ENCODE measurements around the gene MCEE. TPM values are rescaled to one million over a fixed set of nuclear protein-coding genes. Genes with fewer than 3 reads are reported as not detected.

The MCEE gene
- total and polyA plus RNA-seq, 2 donors (not counting 3 experiments of a cell fraction or from before 2014, with no cell fraction given): 4.0 to 9.9 TPM

- dilution Hi-C loops (cut with MboI; ENCODE audit: extremely low pct_ligation_motif_present, low sequenced_read_pairs) (no loop called here), intact Hi-C loops (cut with micrococcal nuclease) (loop anchor here (2.0 to 5.0 kb wide), 2 partner anchors 121 to 176 kb away; partner anchors contain the start of gene ZNF638)
- no peak for TF ChIP-seq POLR2AphosphoS5 (IDR thresholded peaks at IDR 0.05; ENCODE audit: insufficient read depth, low read depth, low read length)
- no peak for TF ChIP-seq JUN (IDR thresholded peaks at IDR 0.05; ENCODE audit: borderline replicate concordance, insufficient read depth, insufficient read length, low read depth)
- TF ChIP-seq GATA2 (IDR thresholded peaks at IDR 0.05; ENCODE audit: insufficient read depth, insufficient read length, low read depth, low read length): no peak
- TF ChIP-seq MAX (IDR thresholded peaks at IDR 0.05; ENCODE audit: insufficient read depth, insufficient read length): no peak
- no peak for TF ChIP-seq EZH2 (IDR thresholded peaks at IDR 0.05; ENCODE audit: borderline replicate concordance, low read depth, low read length, severe bottlenecking)
- Histone ChIP-seq H3K27ac (ENCODE audit: insufficient read depth, low read depth, low read length) (no peak overlapping the region), H3K9me1 (replicated peaks; ENCODE audit: control insufficient read depth, extremely low read depth, insufficient read depth, low read length) (no peaks in the 10 kb centered on the region), H3K9me3 (replicated peaks; ENCODE audit: control insufficient read depth, insufficient read depth, low read length) (no peaks in the 10 kb centered on the region), H3K4me2 (ENCODE audit: insufficient read depth, low read length) (no peak overlapping the region), H3K27me3 (ENCODE audit: control insufficient read depth in 2 of 2, insufficient read depth in 2 of 2, low read length in 2 of 2) (peaks cover 0 to 7% of the 10 kb centered on the region in 2 experiments), H3K4me1 (ENCODE audit: control insufficient read depth, extremely low read depth, insufficient read depth, low read length) (no peaks in the 10 kb centered on the region), H3K4me3 (replicated peaks in 1 of 3; ENCODE audit: insufficient read depth in 1 of 3, low read depth in 1 of 3, low read length in 3 of 3) (no peak overlapping the region), H2AFZ (ENCODE audit: low read depth, low read length) (no peak overlapping the region), H3K9ac (replicated peaks; ENCODE audit: extremely low read depth, insufficient read depth, low read length) (no peak overlapping the region), H3K79me2 (ENCODE audit: control insufficient read depth, insufficient read depth, low read length) (no peaks in the 10 kb centered on the region), H4K20me1 (replicated peaks; ENCODE audit: control insufficient read depth, extremely low read depth, insufficient read depth, low read length) (no peaks in the 10 kb centered on the region), H3K36me3 (ENCODE audit: control insufficient read depth in 2 of 2, extremely low read depth in 1 of 2, insufficient read depth in 2 of 2, low read length in 2 of 2) (no peaks in the 10 kb centered on the region)
- ChIA-PET POLR2A (no interaction called here), CTCF (interaction anchor here (1.0 to 2.1 kb wide), 4 partner anchors 12 to 176 kb away, joined by 3 to 24 read pairs (median 8); partner anchors contain the start of gene ZNF638)
- no peak for FAIRE-seq
- DNase-seq (ENCODE audit: low read depth, low spot score): no peak
- BruUV-seq (replicated peaks): no TSS peak
Measured at GRCh38 chr2:71155846-71156245, 25.8 kb upstream of the MCEE start.

GRCh38 chr2:71154798-71155197 is 24.8 kb upstream of the MCEE start:
- dilution Hi-C loops (cut with MboI; ENCODE audit: extremely low pct_ligation_motif_present, low sequenced_read_pairs) (no loop called here), intact Hi-C loops (cut with micrococcal nuclease) (loop anchor here (5.0 kb wide), 1 partner anchor 178 kb away; the partner anchor contains the start of gene ZNF638)
- Histone ChIP-seq H3K4me2 (ENCODE audit: insufficient read depth, low read length) (no peak overlapping the region), H3K4me1 (ENCODE audit: control insufficient read depth, extremely low read depth, insufficient read depth, low read length) (no peaks in the 10 kb centered on the region), H3K27ac (ENCODE audit: insufficient read depth, low read depth, low read length) (no peak overlapping the region), H3K27me3 (ENCODE audit: control insufficient read depth in 2 of 2, insufficient read depth in 2 of 2, low read length in 2 of 2) (peaks cover 0 to 7% of the 10 kb centered on the region in 2 experiments), H3K79me2 (ENCODE audit: control insufficient read depth, insufficient read depth, low read length) (no peaks in the 10 kb centered on the region), H3K9me1 (replicated peaks; ENCODE audit: control insufficient read depth, extremely low read depth, insufficient read depth, low read length) (no peaks in the 10 kb centered on the region), H4K20me1 (replicated peaks; ENCODE audit: control insufficient read depth, extremely low read depth, insufficient read depth, low read length) (no peaks in the 10 kb centered on the region), H3K36me3 (ENCODE audit: control insufficient read depth in 2 of 2, extremely low read depth in 1 of 2, insufficient read depth in 2 of 2, low read length in 2 of 2) (no peaks in the 10 kb centered on the region), H3K4me3 (replicated peaks in 1 of 3; ENCODE audit: insufficient read depth in 1 of 3, low read depth in 1 of 3, low read length in 3 of 3) (no peak overlapping the region), H3K9ac (replicated peaks; ENCODE audit: extremely low read depth, insufficient read depth, low read length) (no peak overlapping the region), H3K9me3 (replicated peaks; ENCODE audit: control insufficient read depth, insufficient read depth, low read length) (no peaks in the 10 kb centered on the region), H2AFZ (ENCODE audit: low read depth, low read length) (no peak overlapping the region)
- DNase-seq (ENCODE audit: low read depth, low spot score) (no peak), FAIRE-seq (no peak)
- ChIA-PET POLR2A (no interaction called here), CTCF (interaction anchor here (0.7 to 2.1 kb wide), 4 partner anchors 15 to 188 kb away, joined by 3 to 24 read pairs (median 3); no protein-coding TSS in a partner anchor)
- no TSS peak for BruUV-seq (replicated peaks)
- TF ChIP-seq JUN (IDR thresholded peaks at IDR 0.05; ENCODE audit: borderline replicate concordance, insufficient read depth, insufficient read length, low read depth) (no peak), FOS (IDR thresholded peaks at IDR 0.05; ENCODE audit: borderline replicate concordance, insufficient read depth, low read length) (no peak), GATA2 (IDR thresholded peaks at IDR 0.05; ENCODE audit: insufficient read depth, insufficient read length, low read depth, low read length) (no peak), EZH2 (IDR thresholded peaks at IDR 0.05; ENCODE audit: borderline replicate concordance, low read depth, low read length, severe bottlenecking) (no peak), MAX (IDR thresholded peaks at IDR 0.05; ENCODE audit: insufficient read depth, insufficient read length) (no peak), POLR2A (IDR thresholded peaks at IDR 0.05; ENCODE audit: low read depth, low read length) (no peak), CTCF (IDR thresholded peaks at IDR 0.05; ENCODE audit: extremely low read depth in 1 of 2, insufficient read depth in 1 of 2, low read depth in 1 of 2, low read length in 2 of 2) (no peak), MYC (IDR thresholded peaks at IDR 0.05; ENCODE audit: low read depth, low read length) (no peak), POLR2AphosphoS5 (IDR thresholded peaks at IDR 0.05; ENCODE audit: insufficient read depth, low read depth, low read length) (no peak)
